HG03571 (cell line): ENCODE results near the gene FFAR1.
"Not testable (repeated sequence)": the region's sequence is repeated elsewhere in the genome, so short reads cannot be mapped to it uniquely, and the experiment has no call there.

ENCODE experiments used
- ATAC-seq: cut with Tn5 transposase; IDR thresholded peaks from one replicate; pipeline ENCODE4 v1.9.1; 2021; ENCODE audit not compliant: unreplicated experiment

Gene FFAR1

DNA sequence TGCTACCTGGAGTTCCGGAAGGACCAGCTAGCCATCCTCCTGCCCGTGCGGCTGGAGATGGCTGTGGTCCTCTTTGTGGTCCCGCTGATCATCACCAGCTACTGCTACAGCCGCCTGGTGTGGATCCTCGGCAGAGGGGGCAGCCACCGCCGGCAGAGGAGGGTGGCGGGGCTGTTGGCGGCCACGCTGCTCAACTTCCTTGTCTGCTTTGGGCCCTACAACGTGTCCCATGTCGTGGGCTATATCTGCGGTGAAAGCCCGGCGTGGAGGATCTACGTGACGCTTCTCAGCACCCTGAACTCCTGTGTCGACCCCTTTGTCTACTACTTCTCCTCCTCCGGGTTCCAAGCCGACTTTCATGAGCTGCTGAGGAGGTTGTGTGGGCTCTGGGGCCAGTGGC lies 11.7 kb downstream of the FFAR1 start:
- ATAC-seq, result not testable (repeated sequence)

DNA sequence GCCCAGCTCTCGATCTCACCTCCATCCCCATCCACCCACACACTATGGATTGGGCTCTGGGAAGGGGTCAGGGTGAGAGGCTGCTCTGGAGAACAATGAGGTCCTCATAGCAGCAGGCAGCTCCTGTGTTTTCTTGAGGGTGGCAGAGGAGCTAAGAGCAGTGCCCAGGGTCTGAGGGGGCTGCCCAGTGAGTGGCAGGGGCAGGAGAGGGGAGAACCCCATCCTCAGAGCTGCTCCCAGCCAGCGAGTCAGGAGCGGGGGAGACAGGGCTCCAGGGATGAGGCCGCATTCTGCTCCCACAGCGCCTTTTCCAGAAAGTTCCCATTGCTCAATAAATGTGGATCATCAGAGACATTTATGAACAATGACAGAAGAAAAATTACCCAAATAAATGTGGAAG lies 12.4 kb downstream of the FFAR1 start:
- ATAC-seq, result not testable (repeated sequence)

DNA sequence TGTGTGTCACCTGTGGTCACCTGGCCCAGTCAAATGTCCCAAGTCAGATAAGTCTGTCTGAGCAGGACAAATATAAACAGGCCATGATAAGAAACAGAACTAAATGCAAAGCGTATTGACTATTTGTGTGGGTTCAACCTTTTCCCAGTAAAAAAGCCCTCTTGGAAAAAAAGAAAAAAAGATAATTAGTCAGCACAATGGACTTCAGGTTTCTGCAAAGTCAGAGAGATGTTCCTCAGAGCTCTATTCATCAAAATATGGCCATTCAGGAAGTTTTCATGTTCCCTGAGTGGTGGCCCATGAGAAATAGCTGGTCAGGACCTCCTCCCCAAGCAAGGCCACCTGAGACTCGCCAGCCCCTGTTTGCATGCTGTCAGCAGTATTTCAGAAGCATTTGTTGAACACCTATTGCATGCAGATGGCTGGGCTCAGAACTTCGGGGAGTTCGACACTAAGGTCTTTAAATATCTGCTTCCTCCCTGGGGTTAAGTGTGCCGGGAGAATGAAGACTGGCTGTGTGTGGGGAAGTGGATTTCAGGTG lies 13.2 kb downstream of the FFAR1 start:
- no peak for ATAC-seq

DNA sequence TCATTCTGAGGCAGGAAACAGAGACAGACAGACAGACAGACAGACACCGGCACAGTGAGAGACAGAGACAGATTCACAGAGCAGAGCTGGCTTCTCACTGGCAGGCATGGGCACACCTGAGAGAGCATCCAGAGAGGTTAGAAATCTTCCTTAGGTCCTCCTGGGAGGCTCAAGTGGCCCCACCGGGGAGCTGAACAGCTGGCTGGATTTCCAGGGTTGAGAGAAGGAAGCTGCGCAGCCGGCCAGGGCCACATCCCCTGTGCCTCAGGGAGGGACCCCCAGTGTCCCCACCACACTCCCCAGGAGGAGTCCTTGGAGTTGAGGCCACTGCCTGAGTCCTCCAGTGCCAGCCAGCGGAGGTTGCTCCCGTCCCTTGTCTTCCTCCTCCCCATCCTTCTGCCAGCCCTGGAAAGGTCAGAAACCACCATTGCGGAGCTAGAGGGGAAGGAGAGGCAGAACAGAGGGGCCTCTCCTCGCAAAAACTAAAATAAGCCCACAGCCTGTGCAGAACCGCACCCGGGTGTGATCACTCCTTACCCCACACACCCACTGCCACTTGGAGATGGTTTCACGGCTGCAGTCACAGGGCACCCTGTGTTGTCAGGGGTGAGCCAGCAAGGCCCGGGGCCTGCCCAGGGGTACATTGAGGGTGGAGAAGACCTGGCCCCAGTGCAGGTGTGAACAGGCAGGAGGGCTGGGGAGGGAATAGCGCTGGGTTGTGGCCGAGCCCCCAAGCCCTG lies 14.7 kb downstream of the FFAR1 start:
- ATAC-seq, result no peak

DNA sequence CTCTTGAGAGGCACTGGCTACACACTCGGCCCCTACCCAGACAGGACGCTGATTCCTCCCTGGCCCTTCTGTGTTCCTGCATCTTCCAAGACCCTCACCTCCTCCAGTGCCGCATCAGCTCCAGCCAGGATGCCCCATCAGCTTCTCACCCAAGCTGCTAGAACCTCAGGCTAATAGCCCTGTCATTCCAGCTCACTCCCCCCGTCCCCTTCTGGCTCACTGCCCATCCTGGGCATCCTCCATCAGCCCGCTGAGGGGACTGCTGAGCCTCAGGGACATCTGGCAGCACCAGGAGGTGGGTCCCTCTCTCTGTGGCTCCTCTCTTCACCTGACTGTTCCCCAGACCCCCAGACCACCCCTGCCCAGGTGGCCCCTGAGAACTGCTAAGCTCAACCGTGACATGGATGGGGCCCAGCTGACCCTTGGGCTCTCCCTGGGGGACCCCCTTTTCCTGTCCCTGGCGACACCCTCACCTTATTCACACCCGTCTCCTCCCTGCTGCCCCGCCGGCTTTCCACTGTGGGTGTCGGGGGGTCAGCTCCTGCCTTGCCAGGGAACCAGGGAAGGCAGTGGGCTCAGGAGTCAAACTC lies 15.4 kb downstream of the FFAR1 start:
- ATAC-seq, result no peak

DNA sequence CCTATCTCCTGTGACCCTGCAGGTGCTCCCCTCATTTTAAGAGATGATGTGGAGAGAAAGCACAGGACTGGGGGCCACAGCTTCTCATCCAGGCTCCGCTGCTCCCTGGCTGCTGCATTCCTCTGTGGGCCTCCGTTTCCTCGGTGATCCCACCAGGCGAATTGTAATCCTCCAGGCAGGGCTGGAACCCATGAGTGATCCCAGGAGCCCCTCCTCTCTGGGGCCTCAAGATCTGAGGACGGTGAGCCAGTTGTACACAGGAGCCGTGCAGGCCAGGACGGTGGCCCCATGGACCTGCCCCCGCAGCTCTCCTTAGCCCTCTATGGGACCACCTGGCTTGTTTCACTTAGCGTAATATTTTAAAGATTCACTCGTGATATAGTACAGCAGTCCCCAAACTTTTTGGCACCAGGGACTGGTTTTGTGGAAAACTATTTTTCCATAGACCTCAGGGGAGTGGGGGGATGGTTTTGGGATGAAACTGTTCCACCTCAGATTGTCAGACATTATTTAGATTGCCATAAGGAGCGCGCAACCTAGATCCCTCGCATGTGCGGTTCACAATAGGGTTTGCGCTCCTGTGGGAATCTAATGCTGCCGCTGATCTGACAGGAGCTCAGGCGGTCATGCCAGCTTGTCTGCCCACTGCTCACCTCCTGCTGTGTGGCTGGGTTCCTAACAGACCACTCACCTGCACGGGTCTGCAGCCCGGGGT lies 16.2 kb downstream of the FFAR1 start:
- ATAC-seq, result no peak

DNA sequence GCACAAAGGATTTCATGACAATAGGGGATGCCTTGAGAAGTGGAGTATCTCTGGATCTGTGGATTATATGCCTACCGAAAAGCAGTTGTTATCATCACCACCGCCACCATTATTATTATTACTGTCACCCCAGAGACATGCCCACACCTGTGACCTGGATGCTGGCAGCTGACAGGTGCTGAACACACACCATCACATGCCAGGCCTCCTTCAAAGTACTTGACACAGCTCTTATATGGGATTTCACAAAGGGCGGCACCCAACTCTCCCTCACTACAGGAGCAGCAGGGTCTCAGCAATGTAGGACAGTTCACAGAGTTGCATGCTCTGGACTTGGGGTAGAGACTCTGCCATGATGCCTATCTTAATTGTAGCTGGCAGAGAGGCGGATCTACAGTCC lies 17.6 kb downstream of the FFAR1 start:
- ATAC-seq, result no peak

DNA sequence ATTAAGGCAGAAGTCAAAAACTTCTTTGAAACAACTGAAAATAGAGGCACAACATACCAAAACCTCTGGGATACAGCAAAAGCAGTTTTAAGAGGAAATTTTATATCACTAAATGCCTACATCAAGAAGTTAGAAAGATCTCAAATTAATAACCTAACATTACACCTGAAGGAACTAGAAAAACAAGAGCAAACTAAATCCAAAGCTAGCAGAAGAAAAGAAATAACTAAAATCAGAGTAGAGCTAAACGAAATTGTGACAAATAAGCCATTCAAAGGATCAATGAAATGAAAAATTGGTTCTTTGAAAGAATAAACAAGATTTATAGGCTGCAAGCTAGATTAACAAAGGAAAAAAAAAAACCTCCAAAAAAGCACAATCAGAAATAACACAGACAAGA lies 20.7 kb downstream of the FFAR1 start:
- ATAC-seq, result no peak

DNA sequence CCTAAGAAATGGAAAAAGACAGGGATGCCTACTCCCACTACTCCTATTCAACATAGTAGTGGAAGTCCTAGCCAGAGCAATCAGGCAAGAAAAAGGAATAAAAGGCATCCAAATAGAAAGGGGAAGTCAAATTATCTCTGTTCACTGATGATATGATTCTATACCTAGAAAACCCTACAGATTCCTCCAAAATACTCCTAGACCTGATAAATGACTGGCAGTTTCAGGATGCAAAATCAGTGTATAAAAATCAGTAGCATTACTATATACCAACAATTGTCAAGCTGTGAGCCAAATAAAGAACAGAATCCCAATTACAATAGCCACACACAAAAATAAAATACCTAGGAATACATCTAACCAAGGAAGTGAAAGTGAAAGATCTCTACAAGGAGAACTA lies 21.8 kb downstream of the FFAR1 start:
- ATAC-seq, result no peak

DNA sequence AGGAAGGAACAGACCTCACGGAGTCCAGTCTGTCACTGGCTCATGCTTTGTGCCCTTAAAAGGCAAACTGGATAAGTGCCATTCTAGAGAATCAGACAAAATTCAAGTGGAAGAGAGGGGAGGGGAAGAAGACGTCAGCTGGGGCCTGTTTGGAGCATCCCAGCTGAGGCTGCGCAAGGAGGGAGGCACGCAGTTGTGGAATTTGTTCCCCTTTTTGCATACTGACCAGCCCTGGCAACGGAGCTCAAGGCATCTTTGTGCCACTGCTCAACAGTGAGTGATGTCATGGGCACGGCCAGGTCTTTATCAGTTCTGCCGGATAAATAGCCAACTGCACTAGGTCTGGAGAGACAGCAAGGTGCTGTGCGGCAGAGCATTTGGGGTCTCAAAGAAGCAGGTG lies 23.0 kb downstream of the FFAR1 start, which contains the start of gene GPR42:
Gene GPR42 (plus strand): TSS at position 347 of the 400 bp plus-strand sequence. CDS start 292 bp downstream, outside the sequence.
- ATAC-seq, result no peak

DNA sequence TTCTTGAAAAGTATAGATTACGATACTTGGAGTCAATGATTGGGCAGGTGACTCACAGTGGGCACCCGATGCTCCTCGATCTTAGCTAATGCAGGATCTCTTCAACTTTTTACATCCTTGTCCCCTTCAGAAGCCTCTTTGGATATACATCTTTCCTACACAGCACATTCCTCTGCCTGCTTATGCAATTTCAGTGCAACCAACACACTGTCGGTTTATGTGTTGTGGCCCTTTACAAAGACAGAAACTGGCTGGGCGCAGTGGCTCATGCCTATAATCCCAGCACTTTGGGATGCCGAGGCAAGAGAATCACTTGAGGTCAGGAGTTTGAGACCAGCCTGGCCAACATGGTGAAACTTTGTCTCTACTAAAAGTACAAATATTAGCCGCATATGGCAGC lies 25.8 kb downstream of the FFAR1 start:
- no peak for ATAC-seq

DNA sequence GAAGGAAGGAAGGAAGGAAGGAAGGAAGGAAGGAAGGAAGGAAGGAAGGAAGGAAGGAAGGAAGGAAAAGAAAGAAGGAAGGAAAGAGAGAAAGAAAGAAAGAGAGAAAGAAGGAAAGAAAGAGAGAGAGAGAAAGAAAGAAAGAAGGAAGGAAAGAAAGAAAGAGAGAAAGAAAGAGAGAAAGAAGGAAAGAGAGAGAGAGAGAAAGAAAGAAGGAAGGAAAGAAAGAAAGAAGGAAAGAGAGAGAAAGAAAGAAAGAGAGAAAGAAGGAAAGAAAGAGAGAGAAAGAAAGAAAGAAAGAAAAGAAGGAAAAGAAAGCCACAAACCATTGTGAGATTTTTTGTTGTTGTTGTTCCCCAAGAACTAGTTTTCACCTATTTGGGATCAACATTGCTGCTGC lies 26.3 kb downstream of the FFAR1 start:
- ATAC-seq, result not testable (repeated sequence)

DNA sequence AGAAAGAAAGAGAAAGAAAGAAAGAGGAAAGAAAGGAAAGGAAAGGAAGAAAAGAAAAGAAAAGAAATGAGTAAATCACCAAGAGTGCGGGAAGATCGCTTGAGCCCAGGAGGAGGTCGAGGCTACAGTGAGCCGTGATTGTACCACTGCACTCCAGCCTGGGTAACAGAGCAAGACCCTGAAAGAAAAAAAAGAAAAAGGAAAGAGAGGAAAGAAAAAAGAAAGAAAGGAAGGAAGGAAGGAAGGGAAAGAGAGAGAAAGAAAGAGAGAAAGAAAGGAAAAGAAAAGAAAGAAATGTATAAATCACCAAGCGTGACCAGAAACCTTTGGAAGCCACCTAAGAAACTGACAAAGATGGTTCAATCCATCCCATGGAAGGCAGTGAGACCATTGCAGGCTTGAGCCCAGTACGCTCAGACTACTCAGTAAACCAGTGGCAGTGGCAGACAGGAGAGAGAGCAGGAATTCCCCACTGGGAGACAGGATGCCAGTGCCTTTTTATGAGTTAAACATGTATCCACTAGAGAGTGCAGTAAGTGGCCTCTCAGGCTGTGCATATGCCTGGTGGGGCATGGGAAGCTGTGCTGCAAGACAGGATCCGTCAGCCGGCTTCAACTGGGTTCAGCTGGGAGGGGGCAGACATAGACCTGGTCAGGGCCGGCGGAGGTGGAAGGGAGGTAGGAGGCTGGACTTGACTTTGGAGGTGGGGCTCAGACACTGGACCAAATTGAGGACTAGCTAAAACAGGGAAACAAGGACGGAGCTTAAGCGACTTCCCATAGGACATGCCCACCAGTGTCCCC lies 28.0 kb downstream of the FFAR1 start:
- ATAC-seq, result no peak

DNA sequence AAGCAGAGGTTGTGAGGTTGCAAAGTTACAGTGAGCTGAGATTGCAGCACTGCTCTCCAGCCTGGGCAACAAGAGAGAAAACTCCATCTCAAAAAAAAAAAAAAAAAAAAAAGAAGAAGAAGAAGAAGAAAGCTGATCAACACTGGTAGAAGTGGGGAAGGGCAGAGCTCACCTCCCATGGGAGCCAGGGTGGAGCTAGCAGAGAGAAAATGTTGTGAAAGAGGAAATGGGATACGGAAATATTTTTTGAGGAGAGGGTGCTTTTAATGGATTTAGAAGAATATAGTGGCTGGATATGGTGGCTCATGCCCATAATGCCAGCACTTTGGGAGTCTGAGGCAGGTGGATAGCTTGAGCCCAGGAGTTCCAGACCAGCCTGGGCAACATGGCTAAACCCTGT lies 30.0 kb downstream of the FFAR1 start:
- no peak for ATAC-seq

DNA sequence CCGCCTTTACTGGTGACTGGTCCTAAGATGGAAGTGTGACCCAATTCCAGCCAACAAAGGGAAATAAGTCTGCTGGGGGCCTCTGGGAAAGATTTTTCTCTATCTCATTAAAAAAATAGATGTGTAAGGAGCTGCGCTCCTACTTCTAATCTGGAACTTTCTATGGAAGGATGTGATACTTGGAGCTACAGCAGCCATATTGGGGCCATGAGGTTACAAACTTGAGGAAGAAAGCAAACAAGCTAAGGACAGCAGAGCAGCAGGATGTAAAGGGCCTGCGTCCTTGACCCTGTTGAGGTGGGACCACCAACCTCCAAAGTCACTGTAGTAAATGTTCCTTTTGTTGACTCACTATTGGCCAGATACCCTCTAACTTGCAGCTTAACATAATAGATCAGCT lies 30.7 kb downstream of the FFAR1 start:
- ATAC-seq, result no peak

DNA sequence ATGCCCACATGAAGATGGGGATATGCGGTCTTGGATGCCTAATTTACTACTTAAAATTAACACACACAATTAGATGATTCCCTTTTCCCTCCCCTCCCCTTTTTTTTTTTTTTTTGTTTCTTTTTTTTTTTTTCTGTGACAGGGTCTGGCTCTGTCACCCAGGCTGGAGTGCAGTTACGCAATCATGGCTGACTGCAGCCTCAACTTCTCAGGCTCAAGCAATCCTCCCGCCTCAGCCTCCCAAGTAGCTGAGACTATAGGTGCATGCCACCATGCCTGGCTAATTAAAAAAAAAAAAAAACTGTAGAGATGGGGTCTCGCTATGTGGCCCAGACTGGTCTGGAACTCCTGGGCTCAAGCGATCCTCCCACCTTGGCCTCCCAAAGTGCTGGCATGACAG lies 31.8 kb downstream of the FFAR1 start:
- ATAC-seq, result not testable (repeated sequence)

DNA sequence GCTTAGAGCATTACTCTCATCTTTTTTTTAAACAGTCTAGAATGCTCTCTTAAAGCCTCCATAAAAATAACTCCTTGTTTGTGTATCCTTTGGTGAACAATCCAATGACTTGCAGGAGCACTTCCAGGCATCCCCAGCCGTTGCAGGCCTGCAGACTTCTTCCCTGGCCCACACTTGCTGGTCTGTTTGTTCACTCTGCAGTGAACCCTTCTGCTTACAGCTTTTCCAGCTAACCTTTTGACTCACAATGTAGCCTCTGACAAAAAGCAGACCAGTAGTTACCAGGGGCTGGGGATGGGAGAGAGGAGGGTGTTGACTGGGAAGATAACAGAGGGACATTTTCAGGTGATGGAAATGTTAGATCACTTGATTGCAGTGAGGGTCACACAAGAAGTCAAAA lies 32.3 kb downstream of the FFAR1 start:
- ATAC-seq, result no peak

DNA sequence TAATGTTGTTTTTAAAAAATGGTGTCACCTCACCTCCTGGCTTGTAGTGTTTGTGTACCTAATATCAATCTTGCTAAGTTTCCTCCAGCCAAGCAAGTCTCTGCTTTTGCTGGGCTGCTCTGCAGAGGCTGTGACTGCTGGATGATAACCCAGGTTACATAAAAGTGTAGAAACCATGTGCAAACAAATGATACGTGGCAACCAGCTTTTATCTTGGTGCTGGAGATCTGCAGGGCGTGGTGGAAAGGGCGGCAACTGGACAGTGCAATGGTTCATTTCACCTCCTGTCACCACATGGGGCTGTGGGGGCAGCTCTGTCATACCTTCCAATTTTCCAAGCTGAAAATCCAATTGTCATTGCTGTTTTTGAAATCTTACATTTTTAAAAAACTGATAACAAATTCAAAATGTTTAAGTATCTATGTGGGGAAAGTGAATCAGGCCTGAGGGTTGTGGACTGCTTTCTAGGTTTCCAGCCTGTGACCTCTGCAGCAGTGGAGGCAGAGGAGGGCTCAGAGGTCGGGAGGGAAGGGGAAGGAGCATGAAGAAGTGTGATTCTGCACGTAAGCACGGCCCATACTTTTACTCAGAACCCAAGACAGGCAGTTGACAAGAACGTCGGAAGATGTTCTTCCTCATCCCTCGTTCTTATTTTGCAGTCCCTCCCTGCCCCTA lies 32.9 kb downstream of the FFAR1 start:
- ATAC-seq, result no peak

DNA sequence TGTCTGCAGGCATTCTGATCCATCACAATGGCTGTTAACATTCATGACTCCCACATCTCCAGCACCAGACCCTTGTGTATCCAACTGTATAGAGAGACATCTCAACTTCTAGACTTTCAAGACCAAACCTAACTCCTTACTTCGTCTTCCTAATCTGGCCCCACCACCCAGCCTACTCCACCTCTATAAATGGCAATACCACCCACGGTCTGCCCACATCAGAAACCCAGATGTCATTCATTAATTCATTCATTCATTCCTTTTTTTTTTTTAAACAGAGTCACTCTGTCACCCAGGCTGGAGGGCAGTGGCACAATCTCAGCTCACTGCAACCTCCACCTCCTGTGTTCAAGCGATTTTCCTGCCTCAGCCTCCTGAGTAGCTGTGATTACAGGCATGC lies 33.6 kb downstream of the FFAR1 start:
- ATAC-seq, result no peak

DNA sequence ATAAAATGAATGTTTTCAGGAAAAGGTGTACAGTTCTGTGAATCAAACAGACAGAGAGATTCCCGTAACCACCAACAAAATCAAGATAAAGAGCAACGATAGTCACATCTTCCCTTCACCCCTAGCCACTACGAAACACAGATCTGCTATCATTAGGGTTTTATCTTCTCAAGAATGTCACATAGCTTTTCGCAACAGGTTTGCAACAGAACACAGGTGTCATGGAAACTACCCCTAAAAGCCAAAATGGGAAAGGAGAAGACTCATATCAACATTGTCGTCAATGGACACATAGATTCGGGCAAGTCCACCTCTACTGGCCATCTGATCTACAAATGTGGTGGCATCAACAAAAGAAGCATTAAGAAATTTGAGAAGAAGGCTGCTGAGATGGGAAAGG lies 34.2 kb downstream of the FFAR1 start:
- no peak for ATAC-seq

DNA sequence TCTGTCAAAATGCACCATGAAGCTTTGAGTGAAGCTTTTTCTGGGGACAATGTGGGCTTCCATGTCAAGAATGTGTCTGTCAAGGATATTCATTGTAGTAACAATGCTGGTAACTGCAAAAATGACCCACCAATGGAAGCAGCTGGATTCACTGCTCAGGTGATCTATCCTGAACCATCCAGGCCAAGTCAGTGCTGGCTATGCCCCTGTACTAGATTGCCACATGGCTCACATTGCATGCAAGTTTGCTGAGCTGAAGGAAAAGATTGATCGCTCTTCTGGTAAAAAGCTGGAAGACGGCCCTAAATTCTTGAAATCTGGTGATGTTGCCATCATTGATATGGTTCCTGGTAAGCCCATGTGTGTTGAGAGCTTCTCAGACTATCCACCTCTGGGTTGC lies 35.8 kb downstream of the FFAR1 start:
- no peak for ATAC-seq
